OCI-LY3 (cell line): ENCODE measurements around the gene TMEM178B.

Experiments used
- CTCF ChIP-seq: fragments of 200-600, 300-600 bp; sonication (generic); IDR thresholded peaks from 2 replicates; pipeline ENCODE4 v1.5.1; 2014; ENCODE audit warnings: antibody characterized with exemption, low read length, low read depth
- EZH2phosphoT487 ChIP-seq: fragments of 200-600 bp; shearing (Covaris generic); IDR thresholded peaks from 2 replicates; pipeline ENCODE4 v1.6.1; 2018; ENCODE audit warnings: antibody characterized with exemption, mixed run types, low read depth

GRCh38 chr7:141167381-141167964, 93.6 kb downstream of the TMEM178B start:
- TF ChIP-seq CTCF (no peak), EZH2phosphoT487 (no peak)
